ENCODE measurements around the gene ADAMTS9.
A peak's percentile ranks its signal among the peaks of the same experiment; 100 is the strongest.

Gene ADAMTS9

GRCh38 chr3:64578062-64578770 is 109.6 kb downstream of the ADAMTS9 start:
- no peak overlapping the region for H2AFZ ChIP-seq
- no peaks in the 10 kb centered on the region for H3K9me3 ChIP-seq (ENCODE audit: control insufficient read depth, low read length)
- no peaks in the 10 kb centered on the region for H3K27me3 ChIP-seq (ENCODE audit: control insufficient read depth, insufficient read depth, low read length)
- no peak overlapping the region for H3K4me2 ChIP-seq (ENCODE audit: low read length)
- H3K27ac ChIP-seq: no peak overlapping the region
- no peak overlapping the region for H3K9ac ChIP-seq
- no peaks in the 10 kb centered on the region for H3K79me2 ChIP-seq
- no peaks in the 10 kb centered on the region for H3K4me1 ChIP-seq
- H3K36me3 ChIP-seq (ENCODE audit: control insufficient read depth, insufficient read depth, low read length): no peaks in the 10 kb centered on the region
- H3K4me3 ChIP-seq (ENCODE audit: low read depth, low read length): no peak overlapping the region
- TF ChIP-seq CTCF (IDR thresholded peaks at IDR 0.05): no peak

- Histone ChIP-seq H3K36me3 (ENCODE audit: control insufficient read depth, insufficient read depth, low read length) (no peaks in the 10 kb centered on the region), H3K4me3 (ENCODE audit: low read depth, low read length) (no peak overlapping the region), H3K27me3 (ENCODE audit: control insufficient read depth, insufficient read depth, low read length) (no peaks in the 10 kb centered on the region), H3K4me1 (no peaks in the 10 kb centered on the region), H2AFZ (no peak overlapping the region), H3K4me2 (ENCODE audit: low read length) (no peak overlapping the region), H3K27ac (no peak overlapping the region), H3K9me3 (ENCODE audit: control insufficient read depth, low read length) (no peaks in the 10 kb centered on the region), H3K79me2 (no peaks in the 10 kb centered on the region), H3K9ac (no peak overlapping the region)
- TF ChIP-seq CTCF (IDR thresholded peaks at IDR 0.05): no peak
These were observed 111.5 kb downstream of the ADAMTS9 start for GRCh38 chr3:64576211-64576775.

GRCh38 chr3:64575211-64575844 is 112.5 kb downstream of the ADAMTS9 start:
- Histone ChIP-seq H3K4me1 (no peaks in the 10 kb centered on the region), H3K9ac (no peak overlapping the region), H3K79me2 (no peaks in the 10 kb centered on the region), H3K9me3 (ENCODE audit: control insufficient read depth, low read length) (no peaks in the 10 kb centered on the region), H3K36me3 (ENCODE audit: control insufficient read depth, insufficient read depth, low read length) (no peaks in the 10 kb centered on the region), H3K27ac (no peak overlapping the region), H3K4me2 (ENCODE audit: low read length) (no peak overlapping the region), H3K27me3 (ENCODE audit: control insufficient read depth, insufficient read depth, low read length) (no peaks in the 10 kb centered on the region), H2AFZ (no peak overlapping the region), H3K4me3 (ENCODE audit: low read depth, low read length) (no peak overlapping the region)
- peak; percentile 33 for TF ChIP-seq CTCF (IDR thresholded peaks at IDR 0.05)

GRCh38 chr3:64574194-64574593 is 113.6 kb downstream of the ADAMTS9 start:
- H3K9me3 ChIP-seq (ENCODE audit: control insufficient read depth, low read length): no peaks in the 10 kb centered on the region
- H3K4me3 ChIP-seq (ENCODE audit: low read depth, low read length): no peak overlapping the region
- H3K9ac ChIP-seq: no peak overlapping the region
- no peak overlapping the region for H3K27ac ChIP-seq
- no peaks in the 10 kb centered on the region for H3K4me1 ChIP-seq
- no peak overlapping the region for H3K4me2 ChIP-seq (ENCODE audit: low read length)
- no peaks in the 10 kb centered on the region for H3K79me2 ChIP-seq
- H2AFZ ChIP-seq: no peak overlapping the region
- TF ChIP-seq CTCF (IDR thresholded peaks at IDR 0.05): no peak
- H3K36me3 ChIP-seq (ENCODE audit: control insufficient read depth, insufficient read depth, low read length): no peaks in the 10 kb centered on the region
- no peaks in the 10 kb centered on the region for H3K27me3 ChIP-seq (ENCODE audit: control insufficient read depth, insufficient read depth, low read length)

All from parathyroid adenoma (tissue), 2 donors.